Measurements from ENCODE around the gene SHROOM4. TPM values are rescaled to one million over a fixed set of nuclear protein-coding genes. Genes with fewer than 3 reads are reported as not detected.
A peak's percentile ranks its signal among the peaks of the same experiment; 100 is the strongest.

The SHROOM4 gene
- total RNA-seq, 4 donors from 2014 or later: 2.7 to 8.8 (median 4.3) TPM

DNA sequence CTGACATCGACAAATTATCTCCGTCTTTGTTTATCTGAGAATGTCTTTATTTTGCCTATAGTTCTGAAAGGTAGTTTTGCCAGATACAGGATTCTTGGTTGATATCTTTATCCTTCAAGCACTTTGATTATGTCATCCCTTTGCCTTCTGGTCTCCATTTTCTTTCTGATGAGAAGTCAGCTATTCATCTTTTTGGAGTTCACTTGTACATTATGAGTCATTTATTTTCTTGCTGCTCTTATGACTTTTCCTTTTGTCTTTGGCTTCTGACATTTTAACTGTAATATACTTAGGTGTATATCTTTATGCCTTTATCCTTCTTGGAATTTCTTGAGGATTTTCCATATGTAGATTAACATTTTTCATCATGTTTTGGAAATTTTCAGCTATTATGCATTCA is 51.4 kb downstream of the SHROOM4 start:
- WGBS, 2 donors: 63 to 74% methylated on average over 2 of the region's 2 CpGs
- Histone ChIP-seq H3K36me3 (no peaks in the 10 kb centered on the region), H3K4me1 (no peaks in the 10 kb centered on the region), H3K9me3 (no peaks in the 10 kb centered on the region), H3K4me3 (no peak overlapping the region), H3K27me3 (no peaks in the 10 kb centered on the region), H3K27ac (no peak overlapping the region)
- intact Hi-C loops (cut with DNase I): no loop called here
- no peak for TF ChIP-seq POLR2A (IDR thresholded peaks at IDR 0.05)
- TF ChIP-seq, protein P1, sequence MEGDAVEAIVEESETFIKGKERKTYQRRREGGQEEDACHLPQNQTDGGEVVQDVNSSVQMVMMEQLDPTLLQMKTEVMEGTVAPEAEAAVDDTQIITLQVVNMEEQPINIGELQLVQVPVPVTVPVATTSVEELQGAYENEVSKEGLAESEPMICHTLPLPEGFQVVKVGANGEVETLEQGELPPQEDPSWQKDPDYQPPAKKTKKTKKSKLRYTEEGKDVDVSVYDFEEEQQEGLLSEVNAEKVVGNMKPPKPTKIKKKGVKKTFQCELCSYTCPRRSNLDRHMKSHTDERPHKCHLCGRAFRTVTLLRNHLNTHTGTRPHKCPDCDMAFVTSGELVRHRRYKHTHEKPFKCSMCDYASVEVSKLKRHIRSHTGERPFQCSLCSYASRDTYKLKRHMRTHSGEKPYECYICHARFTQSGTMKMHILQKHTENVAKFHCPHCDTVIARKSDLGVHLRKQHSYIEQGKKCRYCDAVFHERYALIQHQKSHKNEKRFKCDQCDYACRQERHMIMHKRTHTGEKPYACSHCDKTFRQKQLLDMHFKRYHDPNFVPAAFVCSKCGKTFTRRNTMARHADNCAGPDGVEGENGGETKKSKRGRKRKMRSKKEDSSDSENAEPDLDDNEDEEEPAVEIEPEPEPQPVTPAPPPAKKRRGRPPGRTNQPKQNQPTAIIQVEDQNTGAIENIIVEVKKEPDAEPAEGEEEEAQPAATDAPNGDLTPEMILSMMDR (IDR thresholded peaks at IDR 0.05): no peak
- DNase-seq: no peak

DNA sequence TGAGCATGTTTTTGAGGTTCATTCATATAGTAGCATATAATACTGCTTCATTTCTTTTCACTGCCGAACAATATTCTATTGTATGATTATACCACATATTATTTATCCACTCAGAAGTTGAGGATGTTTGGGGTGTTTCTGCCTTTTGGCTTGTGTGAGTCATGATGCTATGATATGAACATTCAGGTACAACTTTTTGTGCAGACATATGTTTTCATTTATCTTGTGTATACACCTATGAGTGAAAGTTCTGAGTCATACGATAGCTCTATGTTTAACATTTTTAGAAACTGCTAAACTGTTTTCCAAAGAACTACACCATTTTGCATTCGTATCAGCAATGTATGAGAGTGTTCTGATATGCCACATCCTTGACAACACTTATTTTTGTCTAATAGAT is 57.7 kb downstream of the SHROOM4 start:
- 65% methylated on average over 3 of the region's 3 CpGs for WGBS, 2 donors
- DNase-seq: no peak
- Histone ChIP-seq H3K9me3 (no peaks in the 10 kb centered on the region), H3K27ac (no peak overlapping the region), H3K27me3 (no peaks in the 10 kb centered on the region), H3K4me3 (no peak overlapping the region), H3K36me3 (no peaks in the 10 kb centered on the region), H3K4me1 (no peaks in the 10 kb centered on the region)
- intact Hi-C loops (cut with DNase I): no loop called here
- TF ChIP-seq POLR2A (IDR thresholded peaks at IDR 0.05): no peak
- TF ChIP-seq, protein P1 (IDR thresholded peaks at IDR 0.05): no peak

- Histone ChIP-seq H3K9me3 (no peaks in the 10 kb centered on the region), H3K36me3 (no peaks in the 10 kb centered on the region), H3K27me3 (no peaks in the 10 kb centered on the region), H3K4me3 (no peak overlapping the region), H3K4me1 (no peaks in the 10 kb centered on the region), H3K27ac (no peak overlapping the region)
- DNase-seq: no peak
- 52 to 57% methylated on average over 2 of the region's 2 CpGs for WGBS, 2 donors
- TF ChIP-seq POLR2A (IDR thresholded peaks at IDR 0.05): no peak
- TF ChIP-seq, protein P1 (IDR thresholded peaks at IDR 0.05): no peak
- intact Hi-C loops (cut with DNase I): no loop called here
Measured at GRCh38 chrX:50751091-50751490, 62.9 kb downstream of the SHROOM4 start.

DNA sequence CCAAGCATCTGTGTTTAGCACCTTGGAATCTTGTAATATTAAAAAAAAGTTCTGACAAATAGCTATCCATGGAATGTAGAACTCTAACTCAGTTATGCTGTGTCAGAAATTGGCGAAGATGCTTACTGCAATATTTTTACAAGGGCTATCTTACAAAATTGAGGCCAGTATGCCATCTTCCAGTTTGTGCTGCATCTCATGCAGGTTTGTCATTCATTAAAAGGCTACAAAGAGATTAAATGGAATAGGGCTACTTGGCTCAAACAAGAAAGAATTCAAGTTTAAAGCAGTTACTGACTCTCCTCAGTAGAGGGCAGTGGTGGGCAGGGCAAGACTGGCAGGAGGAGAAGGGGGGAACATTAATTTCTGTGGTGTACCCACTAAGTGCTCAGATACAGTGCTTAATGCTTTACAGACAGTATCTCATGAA is 66.5 kb downstream of the SHROOM4 start:
- Histone ChIP-seq H3K9me3 (no peaks in the 10 kb centered on the region), H3K36me3 (no peaks in the 10 kb centered on the region), H3K4me3 (no peak overlapping the region), H3K27me3 (no peaks in the 10 kb centered on the region), H3K4me1 (no peaks in the 10 kb centered on the region), H3K27ac (no peak overlapping the region)
- intact Hi-C loops (cut with DNase I): no loop called here
- TF ChIP-seq POLR2A (IDR thresholded peaks at IDR 0.05): no peak
- TF ChIP-seq, protein P1 (IDR thresholded peaks at IDR 0.05): peak in 5 of 6 experiments; percentile 25 to 58 (median 45)
- 29 to 67% methylated on average over 1 of the region's 1 CpG for WGBS, 2 donors
- DNase-seq: no peak

DNA sequence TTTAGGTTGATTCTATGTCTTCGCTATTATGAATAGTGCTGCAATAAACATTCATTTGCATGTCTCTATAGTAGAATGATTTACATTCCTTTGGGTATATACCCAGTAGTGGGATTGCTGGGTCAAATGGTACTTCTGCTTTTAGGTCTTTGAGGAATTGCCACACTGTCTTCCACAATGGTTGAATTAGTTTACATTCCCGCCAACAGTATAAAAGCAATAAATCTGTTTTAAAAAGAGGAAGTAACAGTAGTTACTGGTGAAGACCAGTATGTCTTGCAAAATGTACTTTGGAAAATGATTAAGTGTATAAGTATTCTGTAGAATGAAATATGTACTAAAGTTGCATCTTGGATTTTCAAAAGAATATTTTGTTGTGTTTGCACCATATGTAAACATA is 77.3 kb downstream of the SHROOM4 start:
- H3K4me1 ChIP-seq: no peaks in the 10 kb centered on the region
- no peak for DNase-seq
- no peaks in the 10 kb centered on the region for H3K36me3 ChIP-seq
- TF ChIP-seq, protein P1 (IDR thresholded peaks at IDR 0.05): no peak
- TF ChIP-seq POLR2A (IDR thresholded peaks at IDR 0.05): no peak
- intact Hi-C loops (cut with DNase I): no loop called here
- H3K9me3 ChIP-seq: no peaks in the 10 kb centered on the region
- H3K27ac ChIP-seq: no peak overlapping the region
- WGBS, 2 donors: 64 to 88% methylated on average over 2 of the region's 2 CpGs
- no peaks in the 10 kb centered on the region for H3K27me3 ChIP-seq
- H3K4me3 ChIP-seq: no peak overlapping the region

Data from esophagus squamous epithelium (tissue), 5 donors.